ENCODE data around the gene UBE3D. TPM values are rescaled to one million over a fixed set of nuclear protein-coding genes. Genes with fewer than 3 reads are reported as not detected.

UBE3D gene
- total RNA-seq, 1 experiment from 2014 or later, result 10.7 TPM

- H2BK20ac ChIP-seq (ENCODE audit: low read depth, low read length, poor library complexity, severe bottlenecking), result no peak overlapping the region
- Mint-ChIP-seq H3K9me3 (no peaks in the 10 kb centered on the region), H3K36me3 (ENCODE audit: insufficient read depth in 1 of 3, low read depth in 3 of 3) (peaks cover 8 to 30% (median 29%) of the 10 kb centered on the region in 3 experiments), H3K27ac (no peak overlapping the region), H3K27me3 (ENCODE audit: low read depth) (no peaks in the 10 kb centered on the region), H3K4me1 (peaks cover 6 to 13% of the 10 kb centered on the region in 2 experiments; a peak in 3 of 4 replicates), H3K4me3 (no peak overlapping the region)
- H2AK5ac ChIP-seq (ENCODE audit: insufficient read length, low read length), result no peak overlapping the region
- no peak overlapping the region for H2AFZ ChIP-seq (ENCODE audit: low read length)
- H3K4me1 ChIP-seq (ENCODE audit: insufficient read depth, low read length), result no peaks in the 10 kb centered on the region
- H2BK15ac ChIP-seq (ENCODE audit: low read depth, low read length), result no peak overlapping the region
- H3K56ac ChIP-seq (ENCODE audit: insufficient read length, low read depth, low read length), result no peak overlapping the region
- H4K8ac ChIP-seq (replicated peaks; ENCODE audit: insufficient read length, low read depth, low read length), result no peak overlapping the region
- H3K9me3 ChIP-seq (ENCODE audit: control insufficient read depth, low read depth, low read length), result no peaks in the 10 kb centered on the region
- no peaks in the 10 kb centered on the region for H3K79me1 ChIP-seq (ENCODE audit: insufficient read depth, low read depth, low read length, poor library complexity, severe bottlenecking)
- no peak overlapping the region for H4K5ac ChIP-seq (ENCODE audit: insufficient read length, low read depth, low read length)
- no peak overlapping the region for H2BK120ac ChIP-seq (ENCODE audit: low read depth, low read length, poor library complexity, severe bottlenecking)
- no peak overlapping the region for H4K91ac ChIP-seq (ENCODE audit: insufficient read length, low read depth, low read length)
- no peaks in the 10 kb centered on the region for H3K23me2 ChIP-seq (ENCODE audit: insufficient read length, low read depth, low read length, poor library complexity, severe bottlenecking)
- TF ChIP-seq, protein P1, sequence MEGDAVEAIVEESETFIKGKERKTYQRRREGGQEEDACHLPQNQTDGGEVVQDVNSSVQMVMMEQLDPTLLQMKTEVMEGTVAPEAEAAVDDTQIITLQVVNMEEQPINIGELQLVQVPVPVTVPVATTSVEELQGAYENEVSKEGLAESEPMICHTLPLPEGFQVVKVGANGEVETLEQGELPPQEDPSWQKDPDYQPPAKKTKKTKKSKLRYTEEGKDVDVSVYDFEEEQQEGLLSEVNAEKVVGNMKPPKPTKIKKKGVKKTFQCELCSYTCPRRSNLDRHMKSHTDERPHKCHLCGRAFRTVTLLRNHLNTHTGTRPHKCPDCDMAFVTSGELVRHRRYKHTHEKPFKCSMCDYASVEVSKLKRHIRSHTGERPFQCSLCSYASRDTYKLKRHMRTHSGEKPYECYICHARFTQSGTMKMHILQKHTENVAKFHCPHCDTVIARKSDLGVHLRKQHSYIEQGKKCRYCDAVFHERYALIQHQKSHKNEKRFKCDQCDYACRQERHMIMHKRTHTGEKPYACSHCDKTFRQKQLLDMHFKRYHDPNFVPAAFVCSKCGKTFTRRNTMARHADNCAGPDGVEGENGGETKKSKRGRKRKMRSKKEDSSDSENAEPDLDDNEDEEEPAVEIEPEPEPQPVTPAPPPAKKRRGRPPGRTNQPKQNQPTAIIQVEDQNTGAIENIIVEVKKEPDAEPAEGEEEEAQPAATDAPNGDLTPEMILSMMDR (conservative IDR thresholded peaks at IDR 0.05), result no peak
- H3T11ph ChIP-seq (ENCODE audit: low read length), result no peak overlapping the region
- H3K23ac ChIP-seq (ENCODE audit: insufficient read length, low read depth, low read length), result no peak overlapping the region
- H3K4me2 ChIP-seq (ENCODE audit: insufficient read depth, insufficient read length, low read length), result no peak overlapping the region
- no peak overlapping the region for H3K27ac ChIP-seq (ENCODE audit: insufficient read length, low read depth, low read length)
- no CpG with 5 or more reads among the region's 3 CpGs for WGBS (ENCODE audit: extremely low coverage, insufficient read length, low lambda C conversion rate)
- H4K20me1 ChIP-seq (ENCODE audit: control insufficient read depth, insufficient read depth, insufficient read length), result no peaks in the 10 kb centered on the region
- H3K4ac ChIP-seq (ENCODE audit: low read depth, low read length), result no peak overlapping the region
- H2BK12ac ChIP-seq (ENCODE audit: insufficient read length, low read depth, low read length), result no peak overlapping the region
- H3K9ac ChIP-seq (ENCODE audit: extremely low read depth, insufficient read length, low read length), result no peak overlapping the region
- no peak for DNase-seq
- no peak overlapping the region for H2BK5ac ChIP-seq (ENCODE audit: insufficient read length, low read length)
- H3K27me3 ChIP-seq (ENCODE audit: insufficient read depth, low read length), result no peaks in the 10 kb centered on the region
- no peak overlapping the region for H3K18ac ChIP-seq (ENCODE audit: insufficient read length, low read depth, low read length)
- H3K79me2 ChIP-seq (ENCODE audit: insufficient read depth, low read length), result 0 out of 2 replicates have a peak, but pooled peaks cover 1% of the 10 kb centered on the region
- no peak overlapping the region for H3K14ac ChIP-seq (ENCODE audit: insufficient read depth, low read length)
Observed at GRCh38 chr6:83053678-83054077, 12.0 kb downstream of the UBE3D start.

Measured in H9 (cell line).